ENCODE measurements around the gene CFAP43. TPM values are rescaled to one million over a fixed set of nuclear protein-coding genes. Genes with fewer than 3 reads are reported as not detected.

CFAP43 gene
- total and polyA plus RNA-seq, 12 donors, result 0.28 to 4.2 (median 1.3) TPM

- Histone ChIP-seq H3K27ac (no peak overlapping the region), H3K36me3 (replicated peaks in 1 of 2) (no peaks in the 10 kb centered on the region), H3K4me1 (replicated peaks in 1 of 2) (no peaks in the 10 kb centered on the region), H3K27me3 (no peaks in the 10 kb centered on the region), H3K4me3 (no peak overlapping the region), H3K9me3 (replicated peaks in 1 of 3) (no peaks in the 10 kb centered on the region)
- no peak for DNase-seq
- intact Hi-C loops (cut with DNase I), result no loop called here
- WGBS, 4 donors, result 67 to 78% (median 74%) methylated on average over 5 of the region's 5 CpGs
- no peak for TF ChIP-seq POLR2A (IDR thresholded peaks at IDR 0.05)
- TF ChIP-seq, protein P1, sequence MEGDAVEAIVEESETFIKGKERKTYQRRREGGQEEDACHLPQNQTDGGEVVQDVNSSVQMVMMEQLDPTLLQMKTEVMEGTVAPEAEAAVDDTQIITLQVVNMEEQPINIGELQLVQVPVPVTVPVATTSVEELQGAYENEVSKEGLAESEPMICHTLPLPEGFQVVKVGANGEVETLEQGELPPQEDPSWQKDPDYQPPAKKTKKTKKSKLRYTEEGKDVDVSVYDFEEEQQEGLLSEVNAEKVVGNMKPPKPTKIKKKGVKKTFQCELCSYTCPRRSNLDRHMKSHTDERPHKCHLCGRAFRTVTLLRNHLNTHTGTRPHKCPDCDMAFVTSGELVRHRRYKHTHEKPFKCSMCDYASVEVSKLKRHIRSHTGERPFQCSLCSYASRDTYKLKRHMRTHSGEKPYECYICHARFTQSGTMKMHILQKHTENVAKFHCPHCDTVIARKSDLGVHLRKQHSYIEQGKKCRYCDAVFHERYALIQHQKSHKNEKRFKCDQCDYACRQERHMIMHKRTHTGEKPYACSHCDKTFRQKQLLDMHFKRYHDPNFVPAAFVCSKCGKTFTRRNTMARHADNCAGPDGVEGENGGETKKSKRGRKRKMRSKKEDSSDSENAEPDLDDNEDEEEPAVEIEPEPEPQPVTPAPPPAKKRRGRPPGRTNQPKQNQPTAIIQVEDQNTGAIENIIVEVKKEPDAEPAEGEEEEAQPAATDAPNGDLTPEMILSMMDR (IDR thresholded peaks at IDR 0.05), result peak in 1 of 6 experiments; percentile 16
Measured at GRCh38 chr10:104139221-104139620, 92.9 kb downstream of the CFAP43 start.

- no peak overlapping the region for H3K27ac ChIP-seq
- H3K4me1 ChIP-seq (replicated peaks in 1 of 2), result no peaks in the 10 kb centered on the region
- H3K4me3 ChIP-seq, result no peak overlapping the region
- no peaks in the 10 kb centered on the region for H3K27me3 ChIP-seq
- TF ChIP-seq POLR2A (IDR thresholded peaks at IDR 0.05), result no peak
- TF ChIP-seq, protein P1 (IDR thresholded peaks at IDR 0.05), result no peak
- WGBS, 4 donors, result 83 to 96% (median 91%) methylated on average over 6 of the region's 6 CpGs
- no peaks in the 10 kb centered on the region for H3K9me3 ChIP-seq (replicated peaks in 1 of 3)
- intact Hi-C loops (cut with DNase I), result no loop called here
- no peaks in the 10 kb centered on the region for H3K36me3 ChIP-seq (replicated peaks in 1 of 2)
- no peak for DNase-seq
Measured at GRCh38 chr10:104138131-104138530, 94.0 kb downstream of the CFAP43 start.

DNA sequence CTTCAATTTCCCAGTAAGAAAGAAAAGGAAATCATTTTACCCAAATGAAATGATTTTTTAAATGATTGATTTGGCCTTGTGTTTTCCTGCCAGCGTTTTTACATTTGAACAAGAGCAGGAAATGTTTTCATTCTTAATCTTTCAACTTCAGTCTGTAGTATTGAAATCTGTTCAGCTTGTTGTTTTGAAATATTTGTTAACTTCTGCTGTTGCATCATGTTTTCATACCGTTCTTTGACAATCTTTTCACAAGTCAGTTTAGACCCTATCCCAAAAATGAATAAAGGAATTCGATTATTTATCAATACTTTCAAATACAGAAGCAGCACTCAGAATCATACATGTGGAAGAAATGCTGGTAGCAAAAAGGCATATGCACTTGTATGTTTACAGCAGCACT lies 102.1 kb downstream of the CFAP43 start:
- no peaks in the 10 kb centered on the region for H3K27me3 ChIP-seq
- no peak overlapping the region for H3K4me3 ChIP-seq
- 22 to 41% (median 35%) methylated on average over 3 of the region's 3 CpGs for WGBS, 4 donors
- no peaks in the 10 kb centered on the region for H3K9me3 ChIP-seq (replicated peaks in 1 of 3)
- H3K36me3 ChIP-seq (replicated peaks in 1 of 2), result peaks cover 0 to 4% of the 10 kb centered on the region in 2 donors
- no peak for DNase-seq
- TF ChIP-seq POLR2A (IDR thresholded peaks at IDR 0.05), result no peak
- TF ChIP-seq, protein P1 (IDR thresholded peaks at IDR 0.05), result no peak
- no peak overlapping the region for H3K27ac ChIP-seq
- intact Hi-C loops (cut with DNase I), result no loop called here
- no peaks in the 10 kb centered on the region for H3K4me1 ChIP-seq (replicated peaks in 1 of 2)

GRCh38 chr10:104128214-104128613 lies 104.0 kb downstream of the CFAP43 start:
- H3K27ac ChIP-seq, result no peak overlapping the region
- DNase-seq, result no peak
- TF ChIP-seq, protein P1 (IDR thresholded peaks at IDR 0.05), result no peak
- no peak for TF ChIP-seq POLR2A (IDR thresholded peaks at IDR 0.05)
- H3K9me3 ChIP-seq (replicated peaks in 1 of 3), result no peaks in the 10 kb centered on the region
- H3K4me1 ChIP-seq (replicated peaks in 1 of 2), result no peaks in the 10 kb centered on the region
- 77 to 92% (median 80%) methylated on average over 2 of the region's 2 CpGs for WGBS, 4 donors
- intact Hi-C loops (cut with DNase I), result no loop called here
- H3K36me3 ChIP-seq (replicated peaks in 1 of 2), result peaks cover 0 to 4% of the 10 kb centered on the region in 2 donors
- H3K4me3 ChIP-seq, result no peak overlapping the region
- no peaks in the 10 kb centered on the region for H3K27me3 ChIP-seq

Measured in adrenal gland (tissue), 12 donors.